Prostate gland (tissue), 2 donors: ENCODE measurements around the gene TFAP2E. TPM values are rescaled to one million over a fixed set of nuclear protein-coding genes. Genes with fewer than 3 reads are reported as not detected.
A peak's percentile ranks its signal among the peaks of the same experiment; 100 is the strongest.

Experiments
- DNase-seq: peaks from one replicate; pipeline ENCODE4 v3.0.0-alpha.2; 2019; ENCODE audit warnings: low spot score
- H3K27ac ChIP-seq, 2 donors: fragments of 200-600 bp; sonication (generic); 2 replicates each; pipeline ENCODE4 v1.5.1; 2017 to 2019
- H3K27me3 ChIP-seq: fragments of 200-600 bp; sonication (generic); replicated peaks from 2 replicates; pipeline ENCODE4 v1.5.1; 2019; ENCODE audit not compliant: insufficient read depth
- H3K36me3 ChIP-seq, 2 donors: fragments of 200-600 bp; sonication (generic); 1 replicate in 1 of 2; 2 replicates in 1 of 2; pipeline versions ENCODE4 v1.5.1 to v1.8.1; 2017 to 2019
- H3K4me1 ChIP-seq: fragments of 200-600 bp; sonication (generic); replicated peaks from 2 replicates; pipeline ENCODE4 v1.5.1; 2019
- H3K4me3 ChIP-seq, 2 donors: fragments of 200-600 bp; sonication (generic); 2 replicates each; pipeline ENCODE4 v1.5.1; 2017 to 2019
- H3K9me3 ChIP-seq: fragments of 200-600 bp; sonication (generic); 2 replicates; pipeline ENCODE4 v1.5.1; 2017
- POLR2A ChIP-seq: fragments of 450-650 bp; IDR thresholded peaks from one replicate; pipeline ENCODE4 v1.6.1; 2016; ENCODE audit warnings: antibody characterized with exemption, mild to moderate bottlenecking
- POLR2AphosphoS5 ChIP-seq: sonication (generic); formaldehyde crosslinking; IDR thresholded peaks from one replicate; pipeline ENCODE4 v1.6.1; 2017; ENCODE audit warnings: antibody characterized with exemption
- WGBS: methylation state at CpG from one replicate; pipeline ENCODE4 v1.1.5; 2018; 5-methylcytosine and 5-hydroxymethylcytosine counted together
- intact Hi-C: fragments of 100-400 bp; cut with DNase I; formaldehyde crosslinking; loops from one replicate; pipeline ENCODE4 v1.14.2; 2022
- total RNA-seq, 2 donors: library from RNA; depleted of rRNA; stranded (reverse); fragments of >200 nt; gene quantifications; one replicate each; pipeline ENCODE4 v1.1.0, GENCODE V29; 2016
- TF ChIP-seq, protein P1 (sequence below), 4 experiments: fragments of 200-600 bp in 2 of 4; fragments of 450-650 bp in 2 of 4; sonication (generic) in 2 of 4; IDR thresholded peaks; 1 replicate in 3 of 4; 2 replicates in 1 of 4; pipeline ENCODE4 v1.5.1; 2016 to 2019; ENCODE audit warnings: antibody characterized with exemption in 4 of 4, mild to moderate bottlenecking in 2 of 4, moderate library complexity in 2 of 4

TFAP2E gene
- total RNA-seq, 2 donors from 2014 or later: 2.0 to 2.2 TPM

DNA sequence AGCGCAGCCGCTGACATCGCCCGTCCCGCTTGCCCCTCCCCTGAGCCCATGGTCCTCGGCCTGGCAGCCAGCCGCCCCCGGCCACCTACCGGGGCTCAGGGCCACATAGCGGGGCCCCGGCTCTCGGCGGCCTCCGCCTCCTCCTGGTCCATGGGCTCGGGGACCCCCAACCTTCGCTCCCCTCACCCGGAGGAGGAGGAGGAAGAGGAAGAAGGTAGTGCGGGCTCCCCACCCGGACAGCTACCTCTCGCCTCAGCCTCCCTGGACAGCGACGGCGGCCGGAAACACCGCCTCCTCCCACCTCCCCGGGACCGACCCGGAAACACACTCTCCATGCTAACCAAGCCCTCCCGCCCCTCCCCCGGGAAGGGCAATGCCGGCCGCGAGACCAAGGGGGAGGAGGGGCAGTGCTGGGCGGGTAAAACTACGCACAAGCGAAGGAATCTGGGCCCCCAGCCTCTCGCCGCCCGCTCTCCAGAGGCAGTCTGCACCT is 15.9 kb upstream of the TFAP2E start, which contains the start of gene KIAA0319L:
Gene KIAA0319L (minus strand): TSS at position 286 of the 493 bp plus-strand sequence. CDS start 2,912 bp downstream, outside the sequence.
- Histone ChIP-seq H3K4me3 (peak within 1 kb of the TSS; percentile 66 to 80), H3K36me3 (no peaks in the 10 kb centered on the region), H3K9me3 (no peaks in the 10 kb centered on the region), H3K27me3 (no peaks in the 10 kb centered on the region), H3K27ac (peak within 1 kb of the TSS; percentile 94 to 95), H3K4me1 (peaks cover 10% of the 10 kb centered on the region)
- intact Hi-C loops: loop anchor here (5.0 kb wide), 1 partner anchor 365 kb away; the partner anchor contains the start of gene SFPQ
- no peak for TF ChIP-seq POLR2AphosphoS5
- TF ChIP-seq, protein P1, sequence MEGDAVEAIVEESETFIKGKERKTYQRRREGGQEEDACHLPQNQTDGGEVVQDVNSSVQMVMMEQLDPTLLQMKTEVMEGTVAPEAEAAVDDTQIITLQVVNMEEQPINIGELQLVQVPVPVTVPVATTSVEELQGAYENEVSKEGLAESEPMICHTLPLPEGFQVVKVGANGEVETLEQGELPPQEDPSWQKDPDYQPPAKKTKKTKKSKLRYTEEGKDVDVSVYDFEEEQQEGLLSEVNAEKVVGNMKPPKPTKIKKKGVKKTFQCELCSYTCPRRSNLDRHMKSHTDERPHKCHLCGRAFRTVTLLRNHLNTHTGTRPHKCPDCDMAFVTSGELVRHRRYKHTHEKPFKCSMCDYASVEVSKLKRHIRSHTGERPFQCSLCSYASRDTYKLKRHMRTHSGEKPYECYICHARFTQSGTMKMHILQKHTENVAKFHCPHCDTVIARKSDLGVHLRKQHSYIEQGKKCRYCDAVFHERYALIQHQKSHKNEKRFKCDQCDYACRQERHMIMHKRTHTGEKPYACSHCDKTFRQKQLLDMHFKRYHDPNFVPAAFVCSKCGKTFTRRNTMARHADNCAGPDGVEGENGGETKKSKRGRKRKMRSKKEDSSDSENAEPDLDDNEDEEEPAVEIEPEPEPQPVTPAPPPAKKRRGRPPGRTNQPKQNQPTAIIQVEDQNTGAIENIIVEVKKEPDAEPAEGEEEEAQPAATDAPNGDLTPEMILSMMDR (IDR thresholded peaks at IDR 0.05): no peak
- peak; percentile 44 for TF ChIP-seq POLR2A
- peak; percentile 86 for DNase-seq
- 0% methylated on average over 10 of the region's 39 CpGs for WGBS

DNA sequence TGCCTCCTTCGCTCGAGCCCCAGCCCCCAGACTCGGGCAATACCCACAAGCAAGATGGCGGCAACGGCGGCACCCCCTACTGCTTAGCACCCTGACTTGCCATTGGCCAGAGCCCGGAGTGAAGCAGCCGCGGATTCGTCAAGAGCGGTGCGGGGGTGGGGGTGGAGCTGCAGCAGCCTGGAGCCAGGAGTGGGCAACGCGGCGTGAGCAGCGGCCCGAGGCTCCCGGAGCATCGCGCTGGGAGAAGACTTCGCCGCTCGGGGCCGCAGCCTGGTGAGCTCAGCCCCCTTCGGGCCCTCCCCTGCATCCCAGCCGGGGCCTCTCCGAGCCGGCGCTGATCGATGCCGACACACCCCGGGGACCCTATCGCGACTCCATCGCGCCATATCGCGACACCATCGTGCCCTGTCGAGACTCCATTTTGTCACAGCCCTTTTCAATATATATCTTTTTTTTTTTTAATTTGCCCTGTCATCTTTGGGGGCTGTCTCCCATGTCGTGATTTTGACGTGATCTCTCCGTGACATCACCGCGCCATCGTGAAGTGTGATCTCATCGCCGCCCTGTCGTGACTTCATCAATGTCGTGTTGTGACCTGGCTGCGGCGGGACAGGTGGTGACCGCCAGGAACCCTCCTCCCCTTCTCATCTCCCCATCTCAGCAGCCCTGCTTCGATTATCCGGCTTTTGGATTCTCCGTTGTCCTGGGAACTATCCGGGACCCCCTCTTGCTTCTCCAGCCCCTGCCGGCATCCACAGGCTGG is 15.3 kb upstream of the TFAP2E start, which contains the start of gene NCDN:
Gene NCDN (plus strand): TSS at position 189 of the 763 bp plus-strand sequence. CDS start 392 bp downstream, at position 581.
- Histone ChIP-seq H3K4me1 (peaks cover 10% of the 10 kb centered on the region), H3K9me3 (no peaks in the 10 kb centered on the region), H3K27ac (peak within 1 kb of the TSS; percentile 94 to 95), H3K27me3 (no peaks in the 10 kb centered on the region), H3K36me3 (no peaks in the 10 kb centered on the region), H3K4me3 (peak within 1 kb of the TSS; percentile 66 to 80)
- intact Hi-C loops: loop anchor here (5.0 kb wide), 1 partner anchor 365 kb away; the partner anchor contains the start of gene SFPQ
- peak; percentile 44 for TF ChIP-seq POLR2A
- peak; percentile 89 for TF ChIP-seq POLR2AphosphoS5
- TF ChIP-seq, protein P1 (IDR thresholded peaks at IDR 0.05): no peak
- peak; percentile 96 for DNase-seq
- under 1% methylated on average over 58 of the region's 58 CpGs for WGBS

DNA sequence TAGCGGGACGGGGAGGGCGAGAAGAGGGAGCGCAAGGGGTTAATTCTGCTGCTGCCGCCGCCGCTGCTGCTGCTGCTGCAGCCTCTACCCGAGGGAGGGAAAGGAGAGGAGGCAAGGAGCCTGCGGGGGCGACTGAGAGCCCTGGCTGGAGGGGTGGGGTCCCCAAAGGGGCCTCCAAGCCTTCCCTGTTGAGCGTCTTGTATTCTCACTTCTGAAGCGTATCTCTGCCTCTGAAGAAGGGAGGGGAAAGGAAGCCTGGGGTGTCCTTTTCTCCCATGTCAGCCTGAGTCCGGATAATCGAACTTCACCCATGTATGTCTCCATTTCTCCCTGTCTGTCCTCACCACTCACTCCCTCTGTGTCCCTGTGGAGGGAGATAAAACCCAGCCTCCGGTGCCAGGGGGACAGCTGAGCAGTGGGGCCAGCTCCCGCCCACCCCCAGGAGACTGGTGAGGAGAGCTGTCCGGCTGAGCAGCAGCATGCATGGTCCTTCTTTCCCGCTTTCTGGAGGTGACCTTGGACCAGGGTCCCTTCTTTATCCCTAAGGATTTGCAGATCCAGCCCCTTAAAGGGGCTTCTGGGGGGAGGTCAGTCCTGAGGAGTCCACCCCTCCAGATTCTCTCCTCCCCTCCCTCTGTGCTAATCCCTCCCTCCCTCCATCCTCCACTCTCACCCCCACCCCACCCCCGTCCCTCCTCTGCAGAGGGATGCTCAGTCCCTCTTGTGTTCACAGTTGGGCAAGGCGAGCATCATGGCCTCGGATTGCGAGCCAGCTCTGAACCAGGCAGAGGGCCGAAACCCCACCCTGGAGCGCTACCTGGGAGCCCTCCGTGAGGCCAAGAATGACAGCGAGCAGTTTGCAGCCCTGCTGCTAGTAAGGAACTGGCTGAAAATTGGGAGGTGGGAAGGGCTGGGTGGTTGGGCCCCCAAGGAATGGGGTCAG is 14.5 kb upstream of the TFAP2E start:
- DNase-seq: no peak
- Histone ChIP-seq H3K27me3 (no peaks in the 10 kb centered on the region), H3K9me3 (no peaks in the 10 kb centered on the region), H3K27ac (peak overlapping the region; percentile 94 to 95), H3K36me3 (no peaks in the 10 kb centered on the region), H3K4me3 (peak overlapping the region; percentile 66 to 80), H3K4me1 (peaks cover 10% of the 10 kb centered on the region)
- TF ChIP-seq, protein P1 (IDR thresholded peaks at IDR 0.05): no peak
- TF ChIP-seq POLR2A (no peak), POLR2AphosphoS5 (no peak)
- 25% methylated on average over 26 of the region's 26 CpGs for WGBS
- intact Hi-C loops: loop anchor here (5.0 kb wide), 1 partner anchor 366 kb away; the partner anchor contains the start of gene SFPQ

DNA sequence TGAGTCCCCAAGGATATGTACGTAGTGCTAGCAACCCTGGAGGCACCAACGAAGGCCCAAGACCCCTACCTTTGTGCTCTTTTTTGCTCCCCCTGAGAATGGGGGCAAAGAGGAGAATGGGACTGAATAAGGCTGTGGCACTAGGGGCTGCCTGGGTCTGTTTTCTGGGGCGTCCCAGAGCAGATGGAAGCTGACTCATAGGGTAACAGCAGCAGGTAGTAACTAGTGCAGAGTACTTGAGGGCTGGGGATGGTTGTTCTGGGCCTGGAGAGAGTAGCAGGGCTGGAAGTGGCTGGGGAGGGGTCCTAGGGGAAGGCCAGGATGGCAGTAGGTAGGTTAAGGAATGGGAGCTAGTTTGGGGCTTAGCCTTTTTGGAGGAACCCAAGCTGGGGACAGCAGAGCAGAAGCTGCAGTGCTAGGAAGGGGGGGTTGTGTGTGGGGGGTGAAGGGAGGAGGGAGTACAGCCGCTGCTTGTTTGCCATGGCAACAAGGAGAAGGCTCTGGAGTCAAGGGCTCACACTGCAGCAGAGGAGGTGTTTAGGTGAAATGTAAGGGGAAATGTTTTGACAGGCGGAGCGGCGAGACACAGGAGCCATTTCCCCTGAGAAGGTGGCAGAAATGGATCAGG is 13.7 kb upstream of the TFAP2E start:
- 79% methylated on average over 7 of the region's 7 CpGs for WGBS

More for the DNA sequence above, 13.7 kb upstream of the TFAP2E start:
- no peak for DNase-seq
- no peak overlapping the region for H3K4me3 ChIP-seq
- H3K4me1 ChIP-seq: peaks cover 10% of the 10 kb centered on the region
- H3K27ac ChIP-seq: no peak overlapping the region
- no peaks in the 10 kb centered on the region for H3K9me3 ChIP-seq
- intact Hi-C loops: loop anchor here (5.0 kb wide), 1 partner anchor 367 kb away; the partner anchor contains the start of gene SFPQ
- H3K36me3 ChIP-seq: no peaks in the 10 kb centered on the region
- TF ChIP-seq POLR2A (no peak), POLR2AphosphoS5 (no peak)
- TF ChIP-seq, protein P1 (IDR thresholded peaks at IDR 0.05): no peak
- no peaks in the 10 kb centered on the region for H3K27me3 ChIP-seq
